ENCODE measurements around the gene SND1. TPM values are rescaled to one million over a fixed set of nuclear protein-coding genes. Genes with fewer than 3 reads are reported as not detected.

Gene SND1
- total and polyA plus RNA-seq, 2 donors (not counting 1 experiment from before 2014, with no cell fraction given), result 44.4 to 165 TPM

DNA sequence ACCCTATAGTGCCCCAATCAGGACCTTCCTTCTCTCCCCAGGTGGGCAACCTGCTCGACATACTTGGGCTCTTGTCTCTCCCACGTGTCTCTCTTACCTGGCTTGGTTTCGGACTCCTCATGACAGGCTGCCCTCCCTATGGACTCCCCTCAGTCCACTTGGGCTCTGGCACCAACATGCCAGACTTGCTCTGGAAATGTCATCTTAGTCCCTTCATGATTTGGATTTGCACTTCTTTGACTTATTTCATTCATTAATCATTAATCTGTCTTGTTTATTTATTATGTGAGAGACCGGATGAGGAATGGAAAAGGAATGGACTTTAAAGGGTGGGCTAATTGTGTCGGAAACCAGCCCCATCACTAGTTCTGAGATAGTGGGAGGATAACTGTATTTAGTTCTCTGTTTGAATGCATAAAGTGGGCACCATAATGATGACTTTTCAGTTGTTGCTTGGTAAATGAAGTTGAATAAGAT, 108.0 kb downstream of the SND1 start:
- Mint-ChIP-seq H3K4me3 (no peak overlapping the region), H3K4me1 (peaks cover 16% of the 10 kb centered on the region)

DNA sequence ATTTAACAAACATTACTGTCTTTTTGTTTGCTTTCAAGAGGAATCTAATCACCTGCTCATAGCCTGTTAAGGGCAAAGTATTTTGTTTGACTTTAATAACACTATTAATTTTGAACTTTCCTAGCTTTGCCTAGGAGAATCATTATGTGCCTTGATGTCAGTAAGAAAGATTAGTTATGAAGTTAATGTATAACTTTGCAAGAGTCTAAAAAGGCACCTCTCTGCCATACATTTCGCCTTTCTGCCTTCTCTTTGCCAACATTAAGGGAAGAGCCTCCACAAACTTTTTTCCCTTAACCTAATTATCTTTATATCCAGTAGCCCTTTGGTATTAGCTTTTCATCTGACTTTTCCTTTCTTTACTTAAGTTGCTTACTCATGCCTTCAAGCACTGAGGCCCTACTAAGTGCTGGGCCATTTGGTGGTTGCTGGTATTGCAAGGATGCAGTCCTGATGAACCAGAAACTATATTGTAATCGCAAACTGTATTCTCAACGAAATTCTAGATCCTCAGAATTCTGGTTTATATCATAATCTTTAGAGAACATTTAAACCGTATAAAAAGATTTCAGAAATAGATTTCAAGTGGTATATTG, 108.5 kb downstream of the SND1 start:
- WGBS (ENCODE audit: insufficient coverage), result 100% methylated on average over 1 of the region's 4 CpGs
- Mint-ChIP-seq H3K9me3 (ENCODE audit: insufficient read depth) (no peaks in the 10 kb centered on the region), H3K4me1 (peaks cover 17% of the 10 kb centered on the region), H3K4me3 (no peak overlapping the region), H3K27ac (no peak overlapping the region), H3K27me3 (no peaks in the 10 kb centered on the region)
- TF ChIP-seq, protein P1, sequence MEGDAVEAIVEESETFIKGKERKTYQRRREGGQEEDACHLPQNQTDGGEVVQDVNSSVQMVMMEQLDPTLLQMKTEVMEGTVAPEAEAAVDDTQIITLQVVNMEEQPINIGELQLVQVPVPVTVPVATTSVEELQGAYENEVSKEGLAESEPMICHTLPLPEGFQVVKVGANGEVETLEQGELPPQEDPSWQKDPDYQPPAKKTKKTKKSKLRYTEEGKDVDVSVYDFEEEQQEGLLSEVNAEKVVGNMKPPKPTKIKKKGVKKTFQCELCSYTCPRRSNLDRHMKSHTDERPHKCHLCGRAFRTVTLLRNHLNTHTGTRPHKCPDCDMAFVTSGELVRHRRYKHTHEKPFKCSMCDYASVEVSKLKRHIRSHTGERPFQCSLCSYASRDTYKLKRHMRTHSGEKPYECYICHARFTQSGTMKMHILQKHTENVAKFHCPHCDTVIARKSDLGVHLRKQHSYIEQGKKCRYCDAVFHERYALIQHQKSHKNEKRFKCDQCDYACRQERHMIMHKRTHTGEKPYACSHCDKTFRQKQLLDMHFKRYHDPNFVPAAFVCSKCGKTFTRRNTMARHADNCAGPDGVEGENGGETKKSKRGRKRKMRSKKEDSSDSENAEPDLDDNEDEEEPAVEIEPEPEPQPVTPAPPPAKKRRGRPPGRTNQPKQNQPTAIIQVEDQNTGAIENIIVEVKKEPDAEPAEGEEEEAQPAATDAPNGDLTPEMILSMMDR (IDR thresholded peaks at IDR 0.05), result no peak
- TF ChIP-seq EZH2 (IDR thresholded peaks at IDR 0.05; ENCODE audit: borderline replicate concordance, insufficient read depth, low read depth, low read length, poor library complexity, severe bottlenecking), result no peak
- ChIA-PET CTCF (interaction anchor here (0.8 kb wide), 1 partner anchor 449 kb away, joined by 3 read pairs; no protein-coding TSS in a partner anchor), POLR2A (no interaction called here)
- Histone ChIP-seq H3K9me3 (ENCODE audit: control extremely low read depth in 1 of 3, control insufficient read depth in 2 of 3, insufficient read depth in 1 of 3, low read length in 2 of 3) (no peaks in the 10 kb centered on the region), H3K9ac (ENCODE audit: low read length) (no peak overlapping the region), H3K4me2 (replicated peaks; ENCODE audit: low read depth, low read length, poor library complexity, severe bottlenecking) (no peak overlapping the region), H4K20me1 (ENCODE audit: control insufficient read depth, insufficient read depth, low read length, poor library complexity, severe bottlenecking) (peaks cover 11% of the 10 kb centered on the region), H3K4me1 (ENCODE audit: control insufficient read depth in 2 of 2, insufficient read depth in 2 of 2, low read length in 2 of 2) (no peaks in the 10 kb centered on the region), H3K27me3 (replicated peaks in 1 of 4; ENCODE audit: control extremely low read depth in 1 of 4, control insufficient read depth in 3 of 4, insufficient read depth in 4 of 4, low read length in 3 of 4) (no peaks in the 10 kb centered on the region), H2AFZ (ENCODE audit: insufficient read depth, low read depth, low read length, poor library complexity, severe bottlenecking) (no peak overlapping the region), H3K36me3 (replicated peaks in 1 of 2; ENCODE audit: control extremely low read depth in 1 of 2, control insufficient read depth in 1 of 2, extremely low read depth in 1 of 2, insufficient read depth in 2 of 2, low read length in 1 of 2) (no peaks in the 10 kb centered on the region), H3K79me2 (ENCODE audit: control insufficient read depth, insufficient read depth, low read length) (peaks cover 22% of the 10 kb centered on the region), H3K4me3 (ENCODE audit: control extremely low read depth in 1 of 5, extremely low read depth in 1 of 5, insufficient read depth in 1 of 5, low read depth in 2 of 5, low read length in 4 of 5) (no peak overlapping the region), H3K27ac (ENCODE audit: low read length in 2 of 2) (no peak overlapping the region)
- intact Hi-C loops (cut with micrococcal nuclease), result no loop called here
- DNase-seq (no peak), ATAC-seq (ENCODE audit: low read depth) (no peak)

More for the DNA sequence above, 108.0 kb downstream of the SND1 start:
- CTCF ChIA-PET, result no interaction called here
- POLR2A ChIA-PET, result no interaction called here
- ATAC-seq (ENCODE audit: low read depth) (no peak), DNase-seq (no peak)
- H3K4me1 ChIP-seq (ENCODE audit: control insufficient read depth in 2 of 2, insufficient read depth in 2 of 2, low read length in 2 of 2), result no peaks in the 10 kb centered on the region
- H3K9me3 Mint-ChIP-seq (ENCODE audit: insufficient read depth), result no peaks in the 10 kb centered on the region
- no peaks in the 10 kb centered on the region for H3K9me3 ChIP-seq (ENCODE audit: control extremely low read depth in 1 of 3, control insufficient read depth in 2 of 3, insufficient read depth in 1 of 3, low read length in 2 of 3)
- no peak overlapping the region for H3K9ac ChIP-seq (ENCODE audit: low read length)
- no peaks in the 10 kb centered on the region for H3K36me3 ChIP-seq (replicated peaks in 1 of 2; ENCODE audit: control extremely low read depth in 1 of 2, control insufficient read depth in 1 of 2, extremely low read depth in 1 of 2, insufficient read depth in 2 of 2, low read length in 1 of 2)
- intact Hi-C loops (cut with micrococcal nuclease), result no loop called here
- H3K79me2 ChIP-seq (ENCODE audit: control insufficient read depth, insufficient read depth, low read length), result peaks cover 27% of the 10 kb centered on the region
- no peak overlapping the region for H3K4me3 ChIP-seq (ENCODE audit: control extremely low read depth in 1 of 5, extremely low read depth in 1 of 5, insufficient read depth in 1 of 5, low read depth in 2 of 5, low read length in 4 of 5)
- H4K20me1 ChIP-seq (ENCODE audit: control insufficient read depth, insufficient read depth, low read length, poor library complexity, severe bottlenecking), result peaks cover 6% of the 10 kb centered on the region
- no peak overlapping the region for H3K27ac Mint-ChIP-seq
- WGBS (ENCODE audit: insufficient coverage), result 93% methylated on average over 3 of the region's 5 CpGs
- H3K27me3 Mint-ChIP-seq, result no peaks in the 10 kb centered on the region
- H3K27ac ChIP-seq (ENCODE audit: low read length in 2 of 2), result no peak overlapping the region
- H3K27me3 ChIP-seq (replicated peaks in 1 of 4; ENCODE audit: control extremely low read depth in 1 of 4, control insufficient read depth in 3 of 4, insufficient read depth in 4 of 4, low read length in 3 of 4), result no peaks in the 10 kb centered on the region
- H2AFZ ChIP-seq (ENCODE audit: insufficient read depth, low read depth, low read length, poor library complexity, severe bottlenecking), result no peak overlapping the region
- TF ChIP-seq, protein P1 (IDR thresholded peaks at IDR 0.05), result no peak
- TF ChIP-seq EZH2 (IDR thresholded peaks at IDR 0.05; ENCODE audit: borderline replicate concordance, insufficient read depth, low read depth, low read length, poor library complexity, severe bottlenecking), result no peak
- no peak overlapping the region for H3K4me2 ChIP-seq (replicated peaks; ENCODE audit: low read depth, low read length, poor library complexity, severe bottlenecking)

Measured in B cell (primary cell).